Cardiac muscle cell (in vitro differentiated cells and primary cell): Measurements from ENCODE around the gene MSN. TPM values are rescaled to one million over a fixed set of nuclear protein-coding genes. Genes with fewer than 3 reads are reported as not detected.
"Not testable (repeated sequence)": the region's sequence is repeated elsewhere in the genome, so short reads cannot be mapped to it uniquely, and the experiment has no call there.

Experiments used
- DNase-seq, 2 donors: peaks; one replicate each; pipeline versions ENCODE4 v3.0.0 to v3.0.0-alpha.2; 2010 to 2017; ENCODE audit warnings: low read depth in 1 of 2, low spot score in 1 of 2
- H3K27ac ChIP-seq: fragments of 200-600 bp; sonication (generic); 2 replicates; pipeline ENCODE4 v1.5.1; 2016
- H3K27me3 ChIP-seq: fragments of 200-600 bp; sonication (generic); 2 replicates; pipeline ENCODE4 v1.6.0; 2016; ENCODE audit warnings: control low read depth
- H3K36me3 ChIP-seq: fragments of 200-600 bp; sonication (generic); 2 replicates; pipeline ENCODE4 v1.5.1; 2016; ENCODE audit warnings: control low read depth
- H3K4me1 ChIP-seq: fragments of 200-600 bp; sonication (generic); 2 replicates; pipeline ENCODE4 v1.8.1; 2017; ENCODE audit warnings: low read depth, mild to moderate bottlenecking, mixed run types
- H3K4me3 ChIP-seq: fragments of 200-600 bp; sonication (generic); 2 replicates; pipeline ENCODE4 v1.5.1; 2016; ENCODE audit warnings: mild to moderate bottlenecking
- H3K9me3 ChIP-seq: fragments of 200-600 bp; sonication (generic); 2 replicates; pipeline ENCODE4 v1.5.1; 2017; ENCODE audit warnings: low read depth, mild to moderate bottlenecking, control low read depth
- CTCF ChIP-seq: IDR thresholded peaks from 2 replicates; pipeline ENCODE4 v1.5.1; 2012; ENCODE audit warnings: low read depth, mild to moderate bottlenecking, low read length
- polyA plus RNA-seq: library from polyadenylated mRNA; unstranded; fragments of >200 nt; fragmentation: Nextera tagmentation; extraction: Ambion mirVana; gene quantifications from 2 replicates; pipeline ENCODE4 v1.2.1, GENCODE V29; 2016
- total RNA-seq: library from RNA; depleted of rRNA; stranded (reverse); fragments of >200 nt; gene quantifications from 2 replicates; pipeline ENCODE4 v1.2.3, GENCODE V29; 2016

Gene MSN
- total and polyA plus RNA-seq, 2 experiments from 2014 or later: 57.3 to 75.9 TPM

GRCh38 chrX:65635822-65636221 lies 31.6 kb upstream of the MSN start:
- Histone ChIP-seq H3K4me1 (peaks cover 10% of the 10 kb centered on the region), H3K9me3 (no peaks in the 10 kb centered on the region), H3K27ac (peak overlapping the region; percentile 81), H3K36me3 (no peaks in the 10 kb centered on the region), H3K4me3 (no peak overlapping the region), H3K27me3 (no peaks in the 10 kb centered on the region)
- peak in 1 of 2 donors; percentile 10 for DNase-seq
- TF ChIP-seq CTCF: no peak

GRCh38 chrX:65636261-65636660 lies 31.2 kb upstream of the MSN start:
- not testable (repeated sequence) for H3K27me3 ChIP-seq

GRCh38 chrX:65637335-65637734 lies 30.1 kb upstream of the MSN start:
- Histone ChIP-seq H3K4me1 (peaks cover 10% of the 10 kb centered on the region), H3K27me3 (no peaks in the 10 kb centered on the region), H3K36me3 (no peaks in the 10 kb centered on the region), H3K27ac (no peak overlapping the region), H3K9me3 (no peaks in the 10 kb centered on the region), H3K4me3 (no peak overlapping the region)
- no peak for DNase-seq
- no peak for TF ChIP-seq CTCF

More at GRCh38 chrX:65636261-65636660, 31.2 kb upstream of the MSN start:
- H3K27ac ChIP-seq, DNase-seq, H3K4me3 ChIP-seq, H3K4me1 ChIP-seq, H3K9me3 ChIP-seq, H3K36me3 ChIP-seq: not testable (repeated sequence)

GRCh38 chrX:65642914-65643491 lies 24.5 kb upstream of the MSN start:
- DNase-seq: peak in 1 of 2 donors; percentile 37
- no peak overlapping the region for H3K4me3 ChIP-seq
- TF ChIP-seq CTCF: no peak

GRCh38 chrX:65643531-65644052 lies 23.9 kb upstream of the MSN start:
- Histone ChIP-seq H3K36me3 (no peaks in the 10 kb centered on the region), H3K4me1 (no peaks in the 10 kb centered on the region), H3K27me3 (no peaks in the 10 kb centered on the region), H3K9me3 (no peaks in the 10 kb centered on the region), H3K4me3 (no peak overlapping the region), H3K27ac (no peak overlapping the region)
- DNase-seq: peak in 1 of 2 donors; percentile 16
- no peak for TF ChIP-seq CTCF

More at GRCh38 chrX:65642914-65643491, 24.5 kb upstream of the MSN start:
- no peak overlapping the region for H3K27ac ChIP-seq
- H3K9me3 ChIP-seq: no peaks in the 10 kb centered on the region
- no peaks in the 10 kb centered on the region for H3K27me3 ChIP-seq
- no peaks in the 10 kb centered on the region for H3K36me3 ChIP-seq
- H3K4me1 ChIP-seq: no peaks in the 10 kb centered on the region

- no peaks in the 10 kb centered on the region for H3K9me3 ChIP-seq
- no peaks in the 10 kb centered on the region for H3K36me3 ChIP-seq
- peak in 1 of 2 donors; percentile 86 for DNase-seq
- H3K4me1 ChIP-seq: no peaks in the 10 kb centered on the region
- no peak overlapping the region for H3K4me3 ChIP-seq
- H3K27ac ChIP-seq: no peak overlapping the region
- no peaks in the 10 kb centered on the region for H3K27me3 ChIP-seq
- TF ChIP-seq CTCF: no peak
Observed at GRCh38 chrX:65644621-65645289, 22.7 kb upstream of the MSN start.
